PC-3 (cell line): ENCODE measurements around the gene STXBP3. TPM values are rescaled to one million over a fixed set of nuclear protein-coding genes. Genes with fewer than 3 reads are reported as not detected.

Source experiments
- ATAC-seq: fragments of 200-7000 bp; cut with Tn5 transposase; 2 replicates; pipeline ENCODE4 v1.9.1; 2020; ENCODE audit warnings: mild to moderate bottlenecking, moderate library complexity
- BruUV-seq: library from RNA; stranded (reverse); fragments of 400-500 nt; replicated peaks from 2 replicates; lab custom pipeline; 2021; lab: Mats Ljungman, UMichigan
- CTCF ChIA-PET: fragments of 300-600 bp; sonication (Branson Sonifier 250); formaldehyde crosslinking; loops from one replicate; lab custom pipeline; 2022; ENCODE audit warnings: antibody characterized with exemption; lab: Charles Lee
- POLR2A ChIA-PET: fragments of 300-600 bp; sonication (Branson Sonifier 250); formaldehyde crosslinking; loops from one replicate; lab custom pipeline; 2022; ENCODE audit warnings: antibody characterized with exemption; ENCODE audit not compliant: unreplicated experiment; lab: Charles Lee
- DNase-seq: peaks from one replicate; pipeline ENCODE4 v3.0.0-alpha.2; 2015
- H2AFZ ChIP-seq: fragments of 300-600 bp; sonication (generic); 2 replicates; pipeline ENCODE4 v1.6.0; 2016; ENCODE audit warnings: antibody characterized with exemption, low read length
- H3F3A ChIP-seq: fragments of 300-600 bp; sonication (generic); one replicate; pipeline ENCODE4 v1.6.0; 2017; ENCODE audit warnings: antibody characterized with exemption, low read length, control low read depth, mild to moderate bottlenecking; ENCODE audit not compliant: unreplicated experiment
- H3K27ac ChIP-seq: fragments of 300-600 bp; sonication (generic); 2 replicates; pipeline ENCODE4 v1.5.1; 2016; ENCODE audit warnings: mild to moderate bottlenecking, low read length
- H3K27me3 ChIP-seq: fragments of 300-600 bp; sonication (generic); 2 replicates; pipeline ENCODE4 v1.6.1; 2016; ENCODE audit warnings: low read length, mixed read lengths
- H3K36me3 ChIP-seq: fragments of 300-600 bp; sonication (generic); 2 replicates; pipeline ENCODE4 v1.6.1; 2016; ENCODE audit warnings: low read depth, mixed run types, low read length, mixed read lengths
- H3K4me1 ChIP-seq: fragments of 300-600 bp; sonication (generic); 2 replicates; pipeline ENCODE4 v1.5.1; 2016; ENCODE audit warnings: low read length; ENCODE audit not compliant: insufficient read depth
- H3K4me2 ChIP-seq: fragments of 300-600 bp; sonication (generic); 2 replicates; pipeline ENCODE4 v1.6.0; 2016; ENCODE audit warnings: low read length
- H3K4me3 ChIP-seq: fragments of 300-600 bp; sonication (generic); 2 replicates; pipeline ENCODE4 v1.5.1; 2016; ENCODE audit warnings: mild to moderate bottlenecking, low read length, mixed read lengths
- H3K79me2 ChIP-seq: fragments of 300-600 bp; sonication (generic); 2 replicates; pipeline ENCODE4 v1.6.1; 2017; ENCODE audit warnings: low read length, mixed read lengths
- H3K9ac ChIP-seq: fragments of 300-600 bp; sonication (generic); 2 replicates; pipeline ENCODE4 v1.6.0; 2016; ENCODE audit warnings: mild to moderate bottlenecking, low read length
- H3K9me2 ChIP-seq: fragments of 300-600 bp; sonication (generic); replicated peaks from 2 replicates; pipeline ENCODE4 v1.6.1; 2016; ENCODE audit warnings: mixed run types, low read length, mixed read lengths
- H3K9me3 ChIP-seq: fragments of 300-600 bp; sonication (generic); 2 replicates; pipeline ENCODE4 v1.6.1; 2016; ENCODE audit warnings: low read length, mixed read lengths
- H4K20me1 ChIP-seq: fragments of 300-600 bp; sonication (generic); 2 replicates; pipeline ENCODE4 v1.6.1; 2016; ENCODE audit warnings: low read length, mixed read lengths
- EZH2 ChIP-seq: fragments of 300-600 bp; sonication (generic); IDR thresholded peaks from one replicate; pipeline ENCODE4 v1.6.1; 2017; ENCODE audit warnings: antibody characterized with exemption, mild to moderate bottlenecking, low read length; ENCODE audit not compliant: unreplicated experiment
- EZH2phosphoT487 ChIP-seq: fragments of 300-600 bp; sonication (generic); IDR thresholded peaks from 2 replicates; pipeline ENCODE4 v1.6.1; 2018; ENCODE audit warnings: mild to moderate bottlenecking, antibody characterized with exemption, low read length, borderline replicate concordance
- intact Hi-C: fragments of 100-400 bp; cut with micrococcal nuclease; formaldehyde crosslinking; loops from 2 replicates; pipeline ENCODE4 v1.9.0; 2023
- total RNA-seq: library from RNA; depleted of rRNA; stranded (reverse); fragments of >200 nt; gene quantifications from 2 replicates; pipeline ENCODE4 v1.2.3, GENCODE V29; 2014
- TF ChIP-seq, protein P1 (sequence below): fragments of 300-600 bp; sonication (generic); conservative IDR thresholded peaks from 2 replicates; pipeline ENCODE4 v1.5.1; 2017; ENCODE audit warnings: antibody characterized with exemption, low read depth, mild to moderate bottlenecking, low read length

STXBP3 gene
- total RNA-seq, 1 experiment from 2014 or later = 17.2 TPM

DNA sequence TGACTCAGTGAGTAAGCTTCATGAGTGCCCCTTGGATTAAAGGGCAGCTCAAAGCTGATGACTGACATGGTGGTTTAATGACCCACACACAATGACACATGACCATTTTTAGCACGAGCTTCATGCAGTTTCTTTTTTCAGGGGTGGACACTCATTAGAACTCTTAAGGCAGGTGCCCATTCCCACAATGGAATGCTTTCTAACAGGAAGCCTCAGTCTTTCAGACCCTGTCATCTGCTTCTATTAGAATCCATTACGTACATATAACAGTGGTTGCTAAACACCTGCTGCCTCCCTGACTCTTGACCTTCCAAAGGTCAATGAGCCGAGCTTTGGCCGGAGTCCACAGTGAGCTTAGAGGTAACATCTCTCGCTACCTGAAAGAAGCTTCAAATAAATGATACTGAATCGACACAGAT lies 83.0 kb downstream of the STXBP3 start:
- no peaks in the 10 kb centered on the region for H3K79me2 ChIP-seq
- peak overlapping the region; percentile 93 for H3K27ac ChIP-seq
- no peaks in the 10 kb centered on the region for H4K20me1 ChIP-seq
- BruUV-seq = no TSS peak
- no peak for TF ChIP-seq EZH2phosphoT487
- no peak for TF ChIP-seq EZH2
- TF ChIP-seq, protein P1, sequence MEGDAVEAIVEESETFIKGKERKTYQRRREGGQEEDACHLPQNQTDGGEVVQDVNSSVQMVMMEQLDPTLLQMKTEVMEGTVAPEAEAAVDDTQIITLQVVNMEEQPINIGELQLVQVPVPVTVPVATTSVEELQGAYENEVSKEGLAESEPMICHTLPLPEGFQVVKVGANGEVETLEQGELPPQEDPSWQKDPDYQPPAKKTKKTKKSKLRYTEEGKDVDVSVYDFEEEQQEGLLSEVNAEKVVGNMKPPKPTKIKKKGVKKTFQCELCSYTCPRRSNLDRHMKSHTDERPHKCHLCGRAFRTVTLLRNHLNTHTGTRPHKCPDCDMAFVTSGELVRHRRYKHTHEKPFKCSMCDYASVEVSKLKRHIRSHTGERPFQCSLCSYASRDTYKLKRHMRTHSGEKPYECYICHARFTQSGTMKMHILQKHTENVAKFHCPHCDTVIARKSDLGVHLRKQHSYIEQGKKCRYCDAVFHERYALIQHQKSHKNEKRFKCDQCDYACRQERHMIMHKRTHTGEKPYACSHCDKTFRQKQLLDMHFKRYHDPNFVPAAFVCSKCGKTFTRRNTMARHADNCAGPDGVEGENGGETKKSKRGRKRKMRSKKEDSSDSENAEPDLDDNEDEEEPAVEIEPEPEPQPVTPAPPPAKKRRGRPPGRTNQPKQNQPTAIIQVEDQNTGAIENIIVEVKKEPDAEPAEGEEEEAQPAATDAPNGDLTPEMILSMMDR = no peak
- H3K9me3 ChIP-seq = no peaks in the 10 kb centered on the region
- no peaks in the 10 kb centered on the region for H3K27me3 ChIP-seq
- H3K4me2 ChIP-seq = peak overlapping the region; percentile 76
- ChIA-PET CTCF (interaction anchor here (0.6 to 0.8 kb wide), 2 partner anchors 137 to 282 kb away, joined by 3 read pairs; no protein-coding TSS in a partner anchor), POLR2A (interaction anchor here (0.6 kb wide), 1 partner anchor 330 kb away, joined by 3 read pairs; no protein-coding TSS in a partner anchor)
- H3K4me1 ChIP-seq = peaks cover 42% of the 10 kb centered on the region
- no peak overlapping the region for H2AFZ ChIP-seq
- H3K9ac ChIP-seq = peak overlapping the region; percentile 47
- no peaks in the 10 kb centered on the region for H3F3A ChIP-seq
- ATAC-seq = 0 out of 2 replicates have a peak, but pooled peaks have one; percentile 4
- H3K9me2 ChIP-seq = no peaks in the 10 kb centered on the region
- DNase-seq = peak; percentile 49
- intact Hi-C loops = loop anchor here (5.0 kb wide), 1 partner anchor 283 kb away; the partner anchor contains the start of gene ELAPOR1
- no peak overlapping the region for H3K4me3 ChIP-seq
- no peaks in the 10 kb centered on the region for H3K36me3 ChIP-seq

GRCh38 chr1:108830119-108831008 lies 83.9 kb downstream of the STXBP3 start:
- peak; percentile 52; the same call in 1 of the 2 replicates for TF ChIP-seq EZH2phosphoT487
- TF ChIP-seq EZH2 = no peak
- H3K4me1 ChIP-seq = peaks cover 42% of the 10 kb centered on the region
- H3K9me2 ChIP-seq = no peaks in the 10 kb centered on the region
- peak overlapping the region; percentile 93 for H3K27ac ChIP-seq
- peak overlapping the region; percentile 66 for H3K9ac ChIP-seq
- DNase-seq (peak; percentile 95), ATAC-seq (peak; percentile 93)
- ChIA-PET POLR2A (interaction anchor here (0.6 kb wide), 1 partner anchor 84 kb away, joined by 3 read pairs; the partner anchor contains the start of gene STXBP3), CTCF (interaction anchor here (0.6 kb wide), 1 partner anchor 68 kb away, joined by 4 read pairs; no protein-coding TSS in a partner anchor)
- H3F3A ChIP-seq = no peaks in the 10 kb centered on the region
- no peaks in the 10 kb centered on the region for H4K20me1 ChIP-seq
- peak overlapping the region; percentile 76 for H3K4me2 ChIP-seq
- peak overlapping the region; percentile 39; the same call in 1 of the 2 replicates for H3K4me3 ChIP-seq
- intact Hi-C loops = no loop called here
- BruUV-seq = TSS peak; percentile 60
- peak overlapping the region; percentile 47 for H2AFZ ChIP-seq
- H3K79me2 ChIP-seq = no peaks in the 10 kb centered on the region
- H3K36me3 ChIP-seq = no peaks in the 10 kb centered on the region
- no peaks in the 10 kb centered on the region for H3K9me3 ChIP-seq
- no peaks in the 10 kb centered on the region for H3K27me3 ChIP-seq

GRCh38 chr1:108831225-108831624 lies 84.8 kb downstream of the STXBP3 start:
- DNase-seq (peak; percentile 67), ATAC-seq (peak; percentile 4)
- TF ChIP-seq EZH2phosphoT487 (no peak), EZH2 (no peak)
- TF ChIP-seq, protein P1 = no peak
- H3K9me2 ChIP-seq = no peaks in the 10 kb centered on the region
- peak overlapping the region; percentile 93 for H3K27ac ChIP-seq
- no TSS peak for BruUV-seq
- H4K20me1 ChIP-seq = no peaks in the 10 kb centered on the region
- H3K9ac ChIP-seq = peak overlapping the region; percentile 66
- H3K4me2 ChIP-seq = peak overlapping the region; percentile 76
- H3K79me2 ChIP-seq = no peaks in the 10 kb centered on the region
- no peaks in the 10 kb centered on the region for H3K27me3 ChIP-seq
- ChIA-PET POLR2A (interaction anchor here (0.6 kb wide), 2 partner anchors 38 to 85 kb away, joined by 3 read pairs; partner anchors contain the start of gene STXBP3), CTCF (interaction anchor here (0.6 kb wide), 1 partner anchor 67 kb away, joined by 4 read pairs; no protein-coding TSS in a partner anchor)
- H3K36me3 ChIP-seq = no peaks in the 10 kb centered on the region
- no peaks in the 10 kb centered on the region for H3F3A ChIP-seq
- intact Hi-C loops = no loop called here
- H2AFZ ChIP-seq = peak overlapping the region; percentile 27
- H3K4me3 ChIP-seq = peak overlapping the region; percentile 39; the same call in 1 of the 2 replicates
- H3K4me1 ChIP-seq = peaks cover 42% of the 10 kb centered on the region
- H3K9me3 ChIP-seq = no peaks in the 10 kb centered on the region
